Common myeloid progenitor, CD34-positive (primary cell): Measurements from ENCODE around the gene ALK.

Source experiments
- CTCF ChIA-PET: fragments of 350-600 bp; sonication (Branson Sonifier 250); formaldehyde crosslinking; loops from one replicate; lab custom pipeline; 2021; ENCODE audit warnings: antibody characterized with exemption; lab: Charles Lee
- POLR2A ChIA-PET: fragments of 350-600 bp; sonication (Branson Sonifier 250); formaldehyde crosslinking; loops from one replicate; lab custom pipeline; 2021; ENCODE audit warnings: antibody characterized with exemption; lab: Charles Lee
- DNase-seq, 3 donors: peaks; one replicate each; pipeline versions ENCODE4 v3.0.0 to v3.0.0-alpha.2; 2013
- H3K27ac ChIP-seq, 2 experiments: 1 replicate in 1 of 2; 2 replicates in 1 of 2; pipeline ENCODE4 v1.7.0; 2013; ENCODE audit warnings: inconsistent platforms in 2 of 2, low read length in 2 of 2, mild to moderate bottlenecking in 2 of 2, low read depth in 1 of 2, moderate library complexity in 1 of 2; ENCODE audit not compliant: severe bottlenecking in 2 of 2, insufficient read depth in 1 of 2, poor library complexity in 1 of 2
- H3K27me3 ChIP-seq, 5 experiments: replicated peaks in 2 of 5; 1 replicate in 3 of 5; 2 replicates in 2 of 5; pipeline versions ENCODE4 v1.6.1 to v1.7.0; 2013; ENCODE audit warnings: low read length in 4 of 5, mild to moderate bottlenecking in 2 of 5, moderate library complexity in 2 of 5, inconsistent platforms in 1 of 5; ENCODE audit not compliant: insufficient read depth in 5 of 5, control insufficient read depth in 4 of 5
- H3K36me3 ChIP-seq, 4 experiments: 1 replicate in 2 of 4; 2 replicates in 2 of 4; pipeline versions ENCODE4 v1.6.1 to v1.7.0; 2013; ENCODE audit warnings: low read length in 3 of 4, control low read depth in 1 of 4, mild to moderate bottlenecking in 1 of 4; ENCODE audit not compliant: control insufficient read depth in 4 of 4, insufficient read depth in 4 of 4
- H3K4me1 ChIP-seq, 4 experiments: 1 replicate in 3 of 4; 2 replicates in 1 of 4; pipeline versions ENCODE4 v1.6.1 to v1.7.1; 2013; ENCODE audit warnings: low read length in 3 of 4, mild to moderate bottlenecking in 3 of 4, control low read depth in 1 of 4, inconsistent platforms in 1 of 4, moderate library complexity in 1 of 4; ENCODE audit not compliant: control insufficient read depth in 4 of 4, insufficient read depth in 4 of 4; ENCODE audit errors: control extremely low read depth in 1 of 4
- H3K4me3 ChIP-seq, 7 experiments: 1 replicate in 4 of 7; 2 replicates in 3 of 7; pipeline versions ENCODE4 v1.5.1 to v1.7.0; 2013; ENCODE audit warnings: mild to moderate bottlenecking in 7 of 7, low read length in 6 of 7, moderate library complexity in 6 of 7, inconsistent platforms in 2 of 7, low read depth in 2 of 7, control low read depth in 1 of 7; ENCODE audit not compliant: insufficient read depth in 4 of 7, control insufficient read depth in 1 of 7; ENCODE audit errors: extremely low read depth in 1 of 7
- H3K9me3 ChIP-seq, 5 experiments: 1 replicate in 4 of 5; 2 replicates in 1 of 5; pipeline versions ENCODE4 v1.6.1 to v1.7.1; 2013; ENCODE audit warnings: low read length in 4 of 5, mild to moderate bottlenecking in 2 of 5, inconsistent platforms in 1 of 5, low read depth in 1 of 5, moderate library complexity in 1 of 5; ENCODE audit not compliant: control insufficient read depth in 4 of 5, insufficient read depth in 2 of 5; ENCODE audit errors: control extremely low read depth in 1 of 5
- WGBS: methylation state at CpG from one replicate; pipeline ENCODE4 v1.1.5; 2013; ENCODE audit not compliant: insufficient coverage; 5-methylcytosine and 5-hydroxymethylcytosine counted together

The ALK gene

DNA sequence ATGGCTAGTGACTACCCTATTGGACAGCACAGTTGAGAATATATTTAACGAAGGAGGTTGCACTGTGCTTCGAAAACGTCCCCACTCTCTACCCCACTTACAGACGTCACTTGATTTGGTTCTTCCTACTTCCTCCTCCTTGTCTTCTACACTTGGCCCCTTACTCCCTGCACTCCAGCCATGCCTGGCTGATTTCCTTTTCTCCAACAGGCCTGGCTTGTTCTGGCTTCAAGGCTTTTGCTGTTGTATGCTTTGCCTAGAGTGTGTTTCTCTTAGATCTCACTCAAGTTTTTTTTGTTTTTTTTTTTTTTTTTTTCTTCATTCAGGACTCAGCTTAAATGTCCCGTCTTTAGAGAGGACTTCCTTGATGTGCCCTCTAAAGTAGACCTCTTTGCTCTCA, 469.4 kb downstream of the ALK start:
- no peak overlapping the region for H3K27ac ChIP-seq
- ChIA-PET CTCF (interaction anchor here (0.7 kb wide), 1 partner anchor 13 kb away, joined by 3 read pairs; no protein-coding TSS in a partner anchor), POLR2A (no interaction called here)
- H3K4me1 ChIP-seq, result peaks cover 35 to 70% (median 58%) of the 10 kb centered on the region in 4 experiments
- no peak for DNase-seq
- H3K9me3 ChIP-seq, result no peaks in the 10 kb centered on the region
- 76% methylated on average over 5 of the region's 5 CpGs for WGBS
- H3K4me3 ChIP-seq, result no peak overlapping the region
- no peaks in the 10 kb centered on the region for H3K27me3 ChIP-seq
- H3K36me3 ChIP-seq, result no peaks in the 10 kb centered on the region

DNA sequence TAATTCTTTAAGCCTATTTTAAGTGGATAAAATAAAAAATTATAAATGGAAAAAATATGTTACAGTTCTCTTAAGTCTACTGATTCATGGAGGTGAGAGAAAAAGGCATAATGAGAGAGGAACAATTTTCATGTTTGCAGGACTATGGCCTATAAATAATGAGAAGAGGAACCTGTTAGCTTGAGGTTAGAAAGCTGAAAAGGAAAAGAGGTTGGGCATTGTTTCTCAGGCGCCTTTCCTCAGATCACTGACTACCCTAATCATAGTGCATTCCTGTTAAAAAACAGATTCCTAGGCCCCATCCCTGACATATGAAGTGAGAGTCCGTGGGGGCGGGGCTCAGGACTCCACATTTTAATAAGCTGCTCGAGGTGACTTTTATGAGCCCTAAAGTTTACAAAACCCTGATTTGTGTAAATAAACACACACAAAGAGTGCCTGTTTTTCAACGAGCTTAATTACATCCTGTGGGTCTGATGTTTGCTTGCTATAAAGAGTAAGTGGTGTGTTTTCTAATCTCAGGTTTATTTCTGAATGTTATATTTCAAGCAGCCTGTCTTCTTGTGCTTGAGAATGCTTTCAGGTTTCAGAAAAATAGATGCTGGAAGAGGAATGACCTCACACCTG, 470.7 kb downstream of the ALK start:
- H3K4me1 ChIP-seq, result peaks cover 35 to 70% (median 58%) of the 10 kb centered on the region in 4 experiments
- H3K9me3 ChIP-seq, result no peaks in the 10 kb centered on the region
- H3K36me3 ChIP-seq, result no peaks in the 10 kb centered on the region
- ChIA-PET CTCF (interaction anchor here (0.8 kb wide), 1 partner anchor 77 kb away, joined by 3 read pairs; no protein-coding TSS in a partner anchor), POLR2A (interaction anchor here (0.6 kb wide), 1 partner anchor 574 kb away, joined by 5 read pairs; no protein-coding TSS in a partner anchor)
- 0% methylated on average over 4 of the region's 5 CpGs for WGBS
- peak overlapping the region in 1 of 7 experiments; percentile 6 for H3K4me3 ChIP-seq
- no peak overlapping the region for H3K27ac ChIP-seq
- H3K27me3 ChIP-seq, result no peaks in the 10 kb centered on the region
- peak; percentile 33 to 77 (median 73) for DNase-seq

GRCh38 chr2:29449499-29449898, 471.9 kb downstream of the ALK start:
- Histone ChIP-seq H3K27ac (no peak overlapping the region), H3K27me3 (no peaks in the 10 kb centered on the region), H3K4me3 (peak overlapping the region in 1 of 7 experiments; percentile 9), H3K4me1 (peaks cover 35 to 60% (median 50%) of the 10 kb centered on the region in 4 experiments), H3K36me3 (no peaks in the 10 kb centered on the region), H3K9me3 (no peaks in the 10 kb centered on the region)
- WGBS, result no CpG with 5 or more reads among the region's 2 CpGs
- ChIA-PET POLR2A (no interaction called here), CTCF (interaction anchor here (0.5 to 0.9 kb wide), 2 partner anchors 12 to 29 kb away, joined by 3 read pairs; no protein-coding TSS in a partner anchor)
- DNase-seq, result peak; percentile 42 to 89 (median 75)

GRCh38 chr2:29448096-29448688, 473.2 kb downstream of the ALK start:
- no peak overlapping the region for H3K4me3 ChIP-seq
- peaks cover 35 to 71% (median 58%) of the 10 kb centered on the region in 4 experiments for H3K4me1 ChIP-seq
- WGBS, result 85% methylated on average over 6 of the region's 8 CpGs
- DNase-seq, result no peak
- POLR2A ChIA-PET, result no interaction called here
- no peaks in the 10 kb centered on the region for H3K27me3 ChIP-seq
- H3K9me3 ChIP-seq, result no peaks in the 10 kb centered on the region
- no peak overlapping the region for H3K27ac ChIP-seq
- no peaks in the 10 kb centered on the region for H3K36me3 ChIP-seq
- CTCF ChIA-PET, result no interaction called here

GRCh38 chr2:29447513-29447912, 473.9 kb downstream of the ALK start:
- no peaks in the 10 kb centered on the region for H3K27me3 ChIP-seq
- H3K36me3 ChIP-seq, result no peaks in the 10 kb centered on the region
- peaks cover 35 to 74% (median 60%) of the 10 kb centered on the region in 4 experiments for H3K4me1 ChIP-seq
- POLR2A ChIA-PET, result no interaction called here
- 75% methylated on average over 2 of the region's 4 CpGs for WGBS
- no peak overlapping the region for H3K27ac ChIP-seq
- H3K9me3 ChIP-seq, result no peaks in the 10 kb centered on the region
- H3K4me3 ChIP-seq, result no peak overlapping the region
- no peak for DNase-seq
- CTCF ChIA-PET, result no interaction called here

DNA sequence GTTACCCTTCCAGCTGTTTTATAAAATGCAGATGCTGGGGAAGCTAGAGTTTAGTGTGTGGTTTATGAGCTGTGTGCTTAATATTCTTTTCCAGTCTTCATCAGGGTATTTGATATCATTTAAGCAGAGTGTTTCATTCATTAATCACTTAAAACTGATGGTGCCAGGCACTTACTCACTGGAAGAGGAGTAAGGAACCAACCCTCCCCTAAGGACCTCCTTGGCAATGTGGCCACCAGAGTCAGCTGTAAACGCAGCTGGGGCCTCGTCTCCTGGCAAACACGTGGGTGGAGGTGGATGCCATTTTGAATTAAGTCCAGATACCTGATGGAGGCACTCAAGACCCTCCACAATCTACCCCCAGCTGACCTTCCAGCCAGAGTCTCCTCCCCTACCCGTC, 474.5 kb downstream of the ALK start:
- POLR2A ChIA-PET, result no interaction called here
- CTCF ChIA-PET, result no interaction called here
- Histone ChIP-seq H3K36me3 (no peaks in the 10 kb centered on the region), H3K4me3 (no peak overlapping the region), H3K4me1 (peaks cover 35 to 70% (median 57%) of the 10 kb centered on the region in 4 experiments), H3K27me3 (no peaks in the 10 kb centered on the region), H3K27ac (no peak overlapping the region), H3K9me3 (no peaks in the 10 kb centered on the region)
- DNase-seq, result no peak
- WGBS, result 94% methylated on average over 3 of the region's 4 CpGs

GRCh38 chr2:29444150-29444549, 477.2 kb downstream of the ALK start:
- no peak overlapping the region for H3K4me3 ChIP-seq
- no peaks in the 10 kb centered on the region for H3K9me3 ChIP-seq
- H3K27me3 ChIP-seq, result no peaks in the 10 kb centered on the region
- DNase-seq, result no peak
- peaks cover 13 to 44% (median 31%) of the 10 kb centered on the region in 4 experiments for H3K4me1 ChIP-seq
- no peaks in the 10 kb centered on the region for H3K36me3 ChIP-seq
- H3K27ac ChIP-seq, result no peak overlapping the region
- WGBS, result 100% methylated on average over 2 of the region's 3 CpGs
- POLR2A ChIA-PET, result no interaction called here
- CTCF ChIA-PET, result no interaction called here
